ENCODE measurements around the gene VAMP5.
"Not testable (repeated sequence)": the region's sequence is repeated elsewhere in the genome, so short reads cannot be mapped to it uniquely, and the experiment has no call there.

Gene VAMP5

DNA sequence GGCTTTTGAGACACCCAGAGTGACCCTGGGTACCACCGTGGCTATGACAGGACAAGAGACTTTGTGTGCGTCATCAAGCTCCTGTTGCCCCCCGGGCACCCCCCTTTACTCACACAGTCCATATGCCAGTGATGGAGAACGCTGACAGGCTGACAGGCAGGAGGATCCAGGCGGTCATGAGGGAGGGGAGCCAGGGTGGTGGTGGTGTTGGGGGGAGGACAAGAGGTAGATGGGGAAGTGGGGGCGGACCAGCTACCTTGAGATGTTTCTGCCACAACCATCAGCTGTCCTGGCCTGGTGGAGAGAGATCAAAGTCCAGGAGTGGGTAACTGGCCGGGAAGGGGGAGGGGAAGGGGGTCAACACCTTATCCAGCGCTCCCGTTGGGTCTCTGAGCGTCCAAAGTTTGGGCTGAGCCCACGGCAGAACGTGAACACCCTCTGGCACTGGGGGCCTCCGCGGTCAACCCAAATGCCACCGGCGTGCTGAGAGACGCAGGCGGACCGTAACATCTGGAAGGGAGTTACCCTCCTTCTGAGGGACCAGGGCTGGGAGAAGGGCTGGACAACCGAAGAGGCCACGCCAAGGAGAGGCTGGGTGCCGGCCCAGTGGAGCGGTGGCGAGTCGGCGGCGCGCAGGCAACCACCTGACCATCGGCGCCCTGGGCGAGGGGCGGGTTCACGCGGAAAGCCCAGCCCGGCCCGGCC, 17.7 kb downstream of the VAMP5 start:
- no peak for DNase-seq (ENCODE audit: low spot score)

DNA sequence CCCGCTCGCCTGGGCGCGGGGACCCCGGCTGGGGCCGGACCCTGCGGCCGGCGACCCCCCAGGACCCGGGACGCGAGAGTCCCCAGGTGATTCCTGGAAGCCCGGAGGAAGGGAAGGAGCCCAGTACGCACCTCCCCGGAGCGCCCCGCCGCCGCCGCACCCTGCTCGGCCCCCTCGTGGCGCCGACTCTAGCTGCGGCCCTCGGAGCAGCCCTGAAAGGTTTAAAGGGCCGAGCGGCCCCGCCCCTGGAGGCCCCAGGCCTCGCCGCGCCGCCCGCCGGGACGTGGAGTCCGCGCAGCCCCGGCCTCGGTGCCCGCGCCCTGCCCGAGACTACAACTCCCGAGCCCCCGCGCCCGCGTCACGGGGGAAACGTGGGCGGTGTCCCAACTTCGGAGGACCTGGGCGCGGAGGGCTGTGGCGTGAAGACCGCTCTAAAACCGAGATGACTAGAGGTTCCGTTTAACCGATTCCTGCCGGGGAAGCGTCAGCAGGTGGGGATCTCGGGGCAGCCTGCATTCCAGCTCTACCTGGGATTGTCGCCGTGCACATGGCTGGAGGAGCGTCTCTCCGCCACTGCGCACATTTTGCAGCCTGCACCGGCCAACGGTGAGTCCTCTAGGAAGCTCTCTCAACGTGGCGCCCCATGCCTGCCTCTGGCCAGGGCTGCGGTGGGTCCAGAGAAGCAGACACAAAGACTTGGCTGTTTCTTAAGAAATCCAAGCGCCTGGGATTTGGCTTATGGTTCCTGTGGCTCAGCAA, 18.4 kb downstream of the VAMP5 start, which contains the start of gene TMEM150A:
Gene TMEM150A (minus strand): TSS at position 223 of the 759 bp plus-strand sequence. CDS start 750 bp downstream, outside the sequence.
- peak; percentile 81 for DNase-seq (ENCODE audit: low spot score)

DNA sequence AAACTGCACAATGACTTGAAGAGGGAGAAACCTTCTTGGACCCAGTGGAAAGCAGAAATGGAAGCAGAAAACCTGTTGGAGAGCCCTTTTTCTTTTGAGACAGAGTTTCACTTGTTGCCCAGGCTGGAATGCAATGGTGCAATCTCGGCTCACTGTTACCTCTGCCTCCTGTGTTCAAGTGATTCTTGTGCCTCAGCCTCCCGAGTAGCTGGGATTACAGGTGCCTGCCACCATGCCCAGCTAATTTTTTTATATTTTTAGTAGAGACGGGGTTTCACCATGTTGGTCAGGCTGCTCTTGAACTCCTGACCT, 19.9 kb downstream of the VAMP5 start:
- not testable (repeated sequence) for DNase-seq (ENCODE audit: low spot score)

DNA sequence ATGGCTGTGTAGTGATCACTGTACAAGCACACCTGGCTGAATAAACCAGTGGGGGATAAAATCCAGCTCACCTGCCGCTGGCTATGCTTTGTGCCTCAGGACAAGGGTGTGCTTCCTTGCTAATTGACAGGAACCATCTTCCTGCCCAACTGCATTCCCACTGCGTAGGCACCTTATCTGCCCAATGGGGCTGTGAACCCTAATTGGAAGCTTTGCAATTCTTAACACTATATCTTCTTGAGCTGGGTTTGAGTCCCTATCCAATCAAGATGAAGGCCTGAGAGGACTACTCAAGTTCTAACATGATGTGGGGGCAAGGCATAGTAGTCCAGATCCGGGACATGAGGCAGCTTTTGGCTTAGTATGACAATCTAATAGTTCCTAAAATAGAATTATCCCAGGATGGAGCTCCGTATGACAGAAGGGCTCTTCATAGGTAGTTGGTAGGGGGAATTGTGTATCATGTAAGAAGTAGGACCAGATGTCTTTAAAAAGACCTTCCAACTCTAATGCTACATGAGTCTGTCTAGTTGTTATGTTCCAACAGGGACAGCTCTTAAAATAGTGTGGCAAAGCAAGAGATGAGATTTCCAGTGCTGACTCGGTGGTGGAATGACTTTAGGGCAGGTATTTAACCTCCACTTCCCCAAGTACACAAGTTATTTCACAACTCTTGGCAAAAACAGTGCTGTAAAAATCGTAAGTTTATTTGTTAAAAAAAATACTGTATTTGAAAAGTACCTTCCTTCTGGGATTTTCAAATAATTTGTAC, 20.5 kb downstream of the VAMP5 start:
- DNase-seq (ENCODE audit: low spot score): no peak

DNA sequence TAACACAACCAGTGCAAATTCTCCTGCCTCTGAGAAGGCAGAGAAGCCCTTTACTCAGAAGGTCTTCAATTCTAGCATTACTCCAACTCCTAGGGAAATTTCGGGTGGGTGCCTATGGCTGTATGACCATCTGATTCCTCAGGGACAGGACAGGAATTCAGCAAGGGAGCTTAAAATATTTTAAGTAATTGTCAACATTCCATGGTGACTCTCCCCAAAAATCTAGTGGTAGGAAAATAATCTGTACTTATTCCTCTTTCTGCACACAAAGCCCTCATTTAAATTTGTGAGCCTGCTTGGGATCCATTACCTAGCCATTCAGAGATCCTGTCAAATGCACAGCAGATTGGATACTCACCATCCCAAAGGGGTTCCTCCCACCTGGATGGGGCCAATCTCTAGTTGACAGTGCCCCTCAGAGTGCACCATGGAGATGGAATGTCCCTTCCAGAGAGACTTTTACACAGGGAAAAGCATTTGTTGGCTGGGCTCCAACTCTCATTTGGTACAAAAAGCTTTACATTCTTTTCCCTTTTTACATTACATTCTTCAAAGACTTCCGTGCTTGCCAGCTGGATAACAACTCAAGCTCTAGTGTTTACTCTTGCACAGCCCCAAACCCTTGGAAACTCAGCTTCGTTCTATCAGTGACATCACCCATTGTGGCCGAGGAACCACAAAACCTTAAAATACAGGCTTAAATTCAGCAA, 21.3 kb downstream of the VAMP5 start:
- no peak for DNase-seq (ENCODE audit: low spot score)

DNA sequence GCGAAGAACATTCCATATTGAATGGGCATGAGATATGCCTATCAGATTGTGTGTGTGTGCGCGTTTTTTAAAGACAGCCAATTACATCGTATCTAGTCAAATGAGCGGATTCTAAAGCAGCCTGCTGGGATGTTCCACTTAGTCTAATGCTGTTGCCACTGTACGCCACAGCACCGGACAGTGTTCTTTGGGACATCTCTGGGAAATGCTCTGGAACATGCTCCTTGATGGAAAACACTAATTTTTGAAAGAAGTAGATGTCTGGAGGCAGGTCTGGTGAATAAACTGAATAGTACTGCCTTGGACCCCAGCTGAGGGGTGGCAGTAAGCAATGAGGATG, 21.9 kb downstream of the VAMP5 start:
- no peak for DNase-seq (ENCODE audit: low spot score)

DNA sequence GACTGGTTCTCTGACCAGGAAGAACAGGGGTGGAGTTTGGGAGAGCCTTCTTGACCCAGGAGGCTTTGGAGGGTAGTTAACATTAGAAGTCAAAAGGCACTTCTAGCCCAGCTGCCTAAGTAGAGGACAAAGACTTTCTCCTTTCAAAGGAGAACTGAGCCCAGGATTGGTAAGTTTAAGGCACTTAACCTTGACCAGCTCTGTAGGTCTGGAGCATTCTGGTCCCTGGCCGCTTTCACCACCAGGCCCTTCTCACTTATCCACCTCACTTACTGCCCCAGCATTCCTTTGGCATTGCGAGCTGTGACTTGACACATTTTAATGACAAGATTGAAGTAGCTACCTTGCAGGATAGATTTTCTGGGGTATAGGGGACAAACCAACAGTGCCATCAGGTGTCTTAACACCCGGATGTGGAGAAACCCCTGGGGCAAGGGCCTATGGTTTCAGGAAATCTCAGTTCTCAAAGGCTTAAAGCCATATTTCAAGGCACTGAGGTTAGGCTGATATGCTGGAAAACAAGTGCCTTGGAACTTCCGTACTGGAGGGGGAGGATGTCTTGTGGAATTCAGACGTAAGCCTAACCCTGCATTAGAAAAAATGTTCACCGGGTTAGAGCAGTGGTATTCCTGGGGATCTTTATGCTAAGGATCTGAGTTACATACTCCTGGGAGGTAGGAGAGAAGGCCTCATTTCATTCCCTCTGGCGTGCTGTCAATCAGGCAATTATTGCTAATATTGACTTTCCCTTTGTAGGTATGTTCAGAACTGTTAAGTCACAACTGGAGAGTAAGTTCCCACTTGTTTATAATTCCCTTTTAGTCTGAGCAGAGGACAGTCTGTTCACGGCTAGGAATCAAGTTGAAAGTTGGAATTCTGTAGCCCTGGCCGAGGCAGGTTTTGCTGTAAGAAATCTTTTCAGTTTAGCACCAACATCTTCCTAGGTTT, 23.3 kb downstream of the VAMP5 start:
- DNase-seq (ENCODE audit: low spot score): no peak

DNA sequence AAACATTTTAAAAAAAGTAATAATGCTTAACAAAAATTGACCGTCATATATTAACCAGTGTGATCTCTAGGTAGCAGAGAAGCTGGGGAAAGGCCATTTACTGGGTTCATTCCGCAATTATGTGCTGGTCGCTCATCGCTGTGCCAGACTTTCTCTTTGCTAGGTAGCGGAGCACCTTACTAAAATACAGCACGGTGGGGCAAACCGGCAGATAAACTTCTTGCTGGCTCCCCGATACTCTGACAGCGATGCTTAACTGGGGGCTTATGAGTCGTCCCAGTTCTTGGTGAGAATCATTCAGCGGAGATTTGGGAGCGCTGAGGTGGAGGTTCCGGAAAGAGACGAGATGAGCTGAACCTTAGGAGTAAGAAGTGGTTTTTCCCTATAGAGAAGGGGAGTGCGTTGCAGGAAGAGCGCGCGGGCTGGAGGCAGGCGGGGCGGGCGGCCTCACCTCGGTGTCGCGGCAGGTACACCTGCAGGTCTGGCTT, 27.0 kb downstream of the VAMP5 start:
- DNase-seq (ENCODE audit: low spot score): no peak

DNA sequence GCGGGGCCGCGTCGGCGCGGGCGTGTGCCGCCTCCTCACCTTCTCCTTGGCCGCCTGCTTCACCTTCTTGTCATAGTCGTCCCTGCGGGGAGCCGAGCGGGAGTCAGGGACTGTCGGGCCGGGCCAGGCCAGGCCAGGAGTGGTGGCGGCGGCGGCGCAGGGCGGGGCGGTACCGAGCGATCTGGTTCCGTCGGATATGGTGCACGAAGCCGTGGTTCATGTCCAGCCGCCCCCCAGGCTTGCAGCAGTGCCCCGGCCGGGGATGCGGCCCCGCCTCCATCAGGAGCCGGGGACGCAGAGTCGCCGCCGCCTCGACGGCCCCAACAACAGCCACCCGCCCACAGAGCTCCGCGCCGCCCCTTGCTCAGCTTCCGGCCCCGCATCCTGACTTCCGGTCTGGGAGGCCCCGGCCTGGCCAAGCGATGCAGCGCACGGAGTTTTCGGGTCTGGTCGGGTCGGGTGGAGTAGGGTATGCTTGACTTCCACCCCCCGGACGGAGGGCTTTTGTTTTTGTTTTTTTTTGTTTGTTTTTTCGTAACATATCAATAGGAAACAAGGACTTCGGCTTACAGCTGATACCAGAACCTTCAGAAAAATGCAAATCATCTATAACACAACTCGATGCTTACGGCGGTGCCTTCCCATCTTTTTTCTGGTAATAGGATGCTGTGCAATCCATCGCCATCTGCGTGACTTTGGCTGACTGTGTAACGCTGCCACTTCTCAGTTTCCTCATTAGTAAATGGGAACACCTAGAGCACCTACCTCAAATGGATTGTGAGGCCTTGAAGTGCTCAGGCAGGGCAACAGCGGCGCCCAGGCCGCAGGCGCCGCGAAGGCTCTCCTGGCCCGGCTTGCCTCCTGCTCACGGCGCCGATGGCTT, 27.7 kb downstream of the VAMP5 start, which contains the start of gene C2orf68:
Gene C2orf68 (minus strand): TSS at position 362 of the 883 bp plus-strand sequence. CDS start 82 bp downstream, at position 280.
- DNase-seq (ENCODE audit: low spot score): peak; percentile 98

DNA sequence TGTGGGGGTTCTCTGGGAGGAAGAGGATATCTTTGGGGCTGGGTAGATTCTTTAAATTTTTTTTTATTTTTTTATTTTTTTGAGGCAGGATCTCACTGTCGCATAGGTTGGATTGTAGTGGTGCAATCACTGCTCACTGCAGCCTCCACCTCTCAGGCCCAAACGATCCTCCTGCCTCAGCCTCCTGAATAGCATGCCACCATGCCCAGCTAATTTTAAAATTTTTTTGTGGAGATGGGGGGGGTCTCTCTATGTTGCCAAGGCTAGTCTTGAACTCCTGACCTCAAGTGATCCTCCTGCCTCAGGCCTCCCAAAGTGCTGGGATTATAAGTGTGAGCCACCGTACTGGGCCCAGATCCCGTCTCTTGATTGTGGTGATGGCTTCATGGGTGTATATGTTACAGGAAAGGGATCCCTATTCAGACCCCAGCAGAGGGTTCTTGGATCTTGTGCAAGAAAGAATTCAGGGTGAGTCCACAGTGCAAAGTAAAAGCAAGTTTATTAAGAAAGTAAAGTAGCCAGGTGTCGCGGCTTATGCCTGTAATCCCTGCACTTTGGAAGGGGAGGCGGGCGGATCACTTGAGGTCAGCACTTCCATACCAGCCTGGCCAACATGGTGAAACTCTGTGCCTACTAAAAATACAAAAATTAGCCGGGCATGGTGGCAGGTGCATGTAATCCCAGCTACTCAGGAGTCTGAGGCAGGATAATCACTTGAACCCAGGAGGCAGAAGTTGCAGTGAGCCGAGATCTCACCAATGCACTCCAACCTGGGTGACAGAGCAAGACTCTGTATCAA, 29.7 kb downstream of the VAMP5 start:
- DNase-seq (ENCODE audit: low spot score): no peak

DNA sequence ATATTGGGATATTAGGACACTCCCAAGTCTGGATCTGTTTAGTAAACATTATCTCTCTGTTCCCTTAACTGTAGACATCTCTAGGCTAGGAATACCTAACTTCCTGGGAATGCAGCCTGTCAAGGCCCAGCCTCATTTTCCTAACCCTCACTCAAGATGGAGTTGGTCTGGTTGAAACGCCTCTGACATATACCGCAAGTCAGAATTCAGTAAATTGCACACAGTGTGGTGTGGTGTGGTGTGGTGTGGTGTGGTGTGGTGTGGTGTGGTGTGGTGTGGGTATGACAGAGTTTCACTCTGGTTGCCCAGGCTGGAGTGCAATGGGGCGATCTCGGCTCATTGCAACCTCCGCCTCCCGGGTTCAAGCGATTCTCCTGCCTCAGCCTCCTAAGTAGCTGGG, 30.5 kb downstream of the VAMP5 start:
- DNase-seq (ENCODE audit: low spot score): not testable (repeated sequence)

DNA sequence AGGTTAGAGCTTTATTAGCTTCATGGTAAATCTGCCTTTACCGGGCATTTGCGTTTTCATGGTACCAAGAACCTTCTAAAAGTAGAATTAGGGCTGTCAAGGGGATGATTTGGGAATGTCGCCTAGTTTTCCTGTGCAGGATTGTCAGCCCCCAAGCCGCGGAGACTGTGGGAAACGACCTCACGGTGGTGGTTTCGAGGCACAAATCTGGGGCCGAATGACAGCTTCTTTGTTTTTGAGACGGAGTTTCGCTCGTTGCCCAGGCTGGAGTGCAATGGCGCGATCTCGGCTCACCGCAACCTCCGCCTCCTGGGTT, 31.1 kb downstream of the VAMP5 start:
- no peak for DNase-seq (ENCODE audit: low spot score)

DNA sequence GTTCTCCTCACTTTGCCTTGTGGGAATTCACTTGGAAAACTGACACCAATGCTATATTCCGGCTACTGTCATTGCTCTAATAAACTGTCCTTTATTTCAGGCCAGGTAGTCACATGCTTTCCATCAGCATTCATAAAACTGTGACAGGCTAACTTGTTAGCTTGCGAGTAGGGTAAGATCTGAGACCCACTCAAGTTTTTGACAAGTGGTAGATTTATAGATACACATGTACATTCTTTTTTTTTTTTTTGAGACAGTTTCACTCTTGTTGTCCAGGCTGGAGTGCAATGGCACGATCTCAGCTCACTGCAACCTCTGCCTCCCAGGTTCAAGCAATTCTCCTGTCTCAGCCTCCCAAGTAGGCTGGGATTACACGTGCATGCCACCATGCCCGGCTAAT, 33.5 kb downstream of the VAMP5 start:
- DNase-seq (ENCODE audit: low spot score): not testable (repeated sequence)

DNA sequence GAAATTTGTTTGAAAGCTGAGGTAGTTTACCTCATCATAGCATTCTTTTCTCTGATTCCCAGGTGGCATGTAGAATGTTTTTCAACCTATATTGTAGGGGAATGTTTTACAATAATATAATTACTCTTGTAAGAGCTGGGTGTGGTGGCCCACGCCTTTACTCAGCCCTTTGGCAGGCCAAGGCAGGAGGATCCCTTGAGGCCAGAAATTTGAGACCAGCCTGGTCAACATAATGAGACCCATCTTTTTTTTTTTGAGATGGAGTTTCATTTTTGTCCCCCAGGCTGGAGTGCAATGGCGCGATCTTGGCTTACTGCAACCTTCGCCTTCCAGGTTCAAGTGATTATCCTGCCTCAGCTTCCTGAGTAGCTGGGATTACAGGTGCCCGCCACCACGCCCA, 35.4 kb downstream of the VAMP5 start:
- no peak for DNase-seq (ENCODE audit: low spot score)

DNA sequence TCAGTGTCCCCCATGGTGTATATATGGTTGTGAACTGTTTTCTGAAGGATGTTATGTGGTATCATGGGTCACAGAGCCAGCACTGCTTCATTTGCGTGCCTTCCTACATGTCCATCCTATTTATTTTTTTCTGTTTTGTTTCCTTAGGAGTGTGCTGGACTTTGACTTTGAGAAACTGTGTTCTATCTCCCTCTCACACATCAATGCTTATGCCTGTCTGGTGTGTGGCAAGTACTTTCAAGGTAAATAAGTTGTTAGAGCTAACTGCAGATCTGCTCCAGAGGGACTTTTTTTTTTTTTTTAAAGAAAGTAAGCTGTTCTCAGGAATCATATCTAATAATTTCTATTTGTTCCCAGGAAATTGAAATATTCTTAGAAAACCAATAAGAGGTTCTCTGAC, 37.1 kb downstream of the VAMP5 start:
- no peak for DNase-seq (ENCODE audit: low spot score)

DNA sequence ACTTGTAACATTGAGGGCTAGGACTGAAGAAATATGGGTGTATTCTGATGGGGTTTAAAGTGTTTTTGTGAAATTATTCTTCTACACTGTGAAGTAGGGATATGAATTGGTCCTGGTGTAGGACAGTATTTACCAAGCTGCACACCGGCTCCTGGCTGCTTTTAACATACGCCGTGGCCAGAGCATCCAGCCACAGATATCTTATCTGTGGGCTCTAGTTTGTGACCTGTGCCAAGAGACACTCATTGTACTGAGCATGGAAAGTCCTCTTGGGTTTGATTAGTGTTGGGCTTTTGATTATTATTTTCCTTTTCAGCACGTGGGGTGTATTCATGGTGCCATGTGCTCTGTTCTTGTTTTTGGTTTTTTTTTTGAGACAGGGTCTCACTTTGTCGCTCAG, 39.8 kb downstream of the VAMP5 start:
- DNase-seq (ENCODE audit: low spot score): no peak

DNA sequence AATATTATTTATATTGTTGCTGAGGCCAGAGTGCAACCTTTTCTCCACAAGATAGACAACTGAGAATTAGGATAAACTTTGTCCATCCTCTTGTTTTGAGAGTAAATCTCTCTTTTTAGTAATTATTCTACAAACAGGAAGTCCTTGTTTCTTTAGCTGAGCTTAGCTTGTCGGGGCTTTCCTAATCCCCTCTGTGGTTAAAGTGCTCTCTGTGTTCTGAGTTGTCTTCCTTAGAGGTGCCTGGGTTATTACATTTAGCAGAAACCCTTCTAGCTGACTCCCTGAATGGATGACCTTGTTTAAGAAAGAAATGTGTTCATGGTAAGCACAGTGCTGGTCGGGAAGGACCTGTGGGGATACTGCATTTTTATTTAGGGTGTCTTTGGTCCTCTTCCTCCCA, 44.4 kb downstream of the VAMP5 start:
- no peak for DNase-seq (ENCODE audit: low spot score)

DNA sequence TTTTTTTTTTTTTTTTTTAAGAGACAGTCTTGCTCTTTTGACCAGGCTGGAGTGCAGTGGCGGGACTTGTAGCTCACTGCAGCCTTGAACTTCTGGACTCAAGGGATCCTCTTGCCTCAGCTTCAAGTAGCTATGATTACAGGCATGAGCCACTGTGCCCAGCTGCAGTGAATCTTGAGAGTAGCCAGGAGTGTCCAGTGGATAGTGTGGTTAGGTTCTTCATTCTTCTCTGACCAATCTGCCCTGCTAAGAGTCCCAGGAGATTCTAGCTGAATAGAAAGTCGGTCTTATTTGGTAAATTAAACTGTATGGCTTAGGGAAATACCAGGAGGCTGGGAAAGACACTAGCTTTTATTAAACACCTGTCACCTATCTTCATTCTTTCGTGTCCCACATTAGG, 47.1 kb downstream of the VAMP5 start:
- DNase-seq (ENCODE audit: low spot score): no peak

DNA sequence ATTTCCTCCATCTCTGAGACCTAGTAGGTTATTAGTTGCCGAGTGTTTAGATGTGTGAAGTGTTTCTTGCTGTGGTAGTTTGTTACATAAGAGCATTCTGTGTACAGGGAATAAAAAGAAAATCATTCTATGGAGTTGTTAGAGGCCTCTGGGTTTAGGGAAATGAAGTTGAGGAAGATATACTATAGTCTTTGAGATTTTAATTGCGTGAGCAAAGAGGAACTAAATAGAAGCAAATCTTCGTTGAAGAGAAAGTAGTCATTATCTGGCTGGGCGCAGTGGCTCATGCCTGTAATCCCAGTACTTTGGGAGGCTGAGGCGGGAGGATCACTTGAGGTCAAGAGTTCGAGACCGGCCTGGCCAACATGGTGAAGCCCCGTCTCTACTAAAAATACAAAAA, 50.8 kb downstream of the VAMP5 start:
- no peak for DNase-seq (ENCODE audit: low spot score)

Measured in HuH-7.5 (cell line).